T-cell (primary cell): Measurements from ENCODE around the gene POLR2A. TPM values are rescaled to one million over a fixed set of nuclear protein-coding genes. Genes with fewer than 3 reads are reported as not detected.
"Not testable (repeated sequence)": the region's sequence is repeated elsewhere in the genome, so short reads cannot be mapped to it uniquely, and the experiment has no call there.

ENCODE experiments used
- ATAC-seq, 4 experiments: fragments of 200-7000 bp in 3 of 4; fragments of 150-1000 bp in 1 of 4; cut with Tn5 transposase; replicated peaks in 1 of 4; 1 replicate in 3 of 4; 2 replicates in 1 of 4; pipeline ENCODE4 v1.10.0; 2021; ENCODE audit warnings: moderate library complexity in 3 of 4, mild to moderate bottlenecking in 2 of 4, moderate number of reproducible peaks in 1 of 4
- CTCF ChIA-PET, 2 donors: fragments of 300-600 bp; sonication (Branson Sonifier 250); formaldehyde crosslinking; loops; one replicate each; lab custom pipeline; 2022; ENCODE audit warnings: antibody characterized with exemption in 2 of 2; lab: Charles Lee
- POLR2A ChIA-PET, 2 donors: fragments of 300-600 bp; sonication (Branson Sonifier 250); formaldehyde crosslinking; loops; one replicate each; lab custom pipeline; 2022; ENCODE audit warnings: antibody characterized with exemption in 2 of 2; lab: Charles Lee
- DNase-seq, 35 experiments: peaks; one replicate each; pipeline versions ENCODE4 v3.0.0 to v3.0.0-alpha.2; 2013 to 2023
- H3K27ac ChIP-seq: one replicate; pipeline ENCODE4 v1.5.1; 2013; ENCODE audit warnings: low read length
- H3K27me3 ChIP-seq, 2 experiments: replicated peaks in 1 of 2; 1 replicate in 1 of 2; 2 replicates in 1 of 2; pipeline versions ENCODE4 v1.6.1 to v1.7.0; 2013; ENCODE audit warnings: low read length in 1 of 2, mixed read lengths in 1 of 2; ENCODE audit not compliant: control insufficient read depth in 2 of 2, insufficient read depth in 2 of 2; ENCODE audit errors: extremely low read depth in 1 of 2
- H3K36me3 ChIP-seq, 2 donors: 1 replicate in 1 of 2; 2 replicates in 1 of 2; pipeline versions ENCODE4 v1.6.1 to v1.7.0; 2013; ENCODE audit warnings: low read length in 1 of 2; ENCODE audit not compliant: control insufficient read depth in 2 of 2, insufficient read depth in 1 of 2; ENCODE audit errors: extremely low read depth in 1 of 2
- H3K4me1 ChIP-seq, 2 experiments: 1 replicate in 1 of 2; 2 replicates in 1 of 2; pipeline versions ENCODE4 v1.6.1 to v1.7.0; 2013; ENCODE audit warnings: low read length in 2 of 2, mixed read lengths in 1 of 2; ENCODE audit not compliant: insufficient read depth in 2 of 2, control insufficient read depth in 1 of 2; ENCODE audit errors: extremely low read depth in 1 of 2
- H3K4me3 ChIP-seq, 2 donors: 1 replicate in 1 of 2; 2 replicates in 1 of 2; pipeline versions ENCODE4 v1.5.1 to v1.7.0; 2013; ENCODE audit warnings: mild to moderate bottlenecking in 2 of 2, low read length in 1 of 2, moderate library complexity in 1 of 2; ENCODE audit not compliant: control insufficient read depth in 1 of 2; ENCODE audit errors: extremely low read depth in 1 of 2
- H3K9me3 ChIP-seq: 2 replicates; pipeline ENCODE4 v1.7.0; 2013
- H3K27ac Mint-ChIP-seq, 2 donors: one replicate each; pipeline ENCODE4 v1.8.0; 2020 to 2021; ENCODE audit warnings: mild to moderate bottlenecking in 2 of 2, mixed read lengths in 2 of 2
- H3K27me3 Mint-ChIP-seq, 2 donors: one replicate each; pipeline ENCODE4 v1.8.0; 2021 to 2022; ENCODE audit warnings: mixed read lengths in 2 of 2
- H3K36me3 Mint-ChIP-seq: one replicate; pipeline ENCODE4 v1.8.0; 2021; ENCODE audit warnings: mixed read lengths
- H3K4me1 Mint-ChIP-seq, 3 donors: one replicate each; pipeline ENCODE4 v1.8.0; 2020 to 2022; ENCODE audit warnings: mixed read lengths in 3 of 3, mild to moderate bottlenecking in 1 of 3
- H3K4me3 Mint-ChIP-seq, 3 donors: one replicate each; pipeline ENCODE4 v1.8.0; 2020 to 2022; ENCODE audit warnings: mild to moderate bottlenecking in 3 of 3, mixed read lengths in 3 of 3, moderate library complexity in 3 of 3
- H3K9me3 Mint-ChIP-seq, 3 donors: one replicate each; pipeline ENCODE4 v1.8.0; 2020 to 2022; ENCODE audit warnings: mixed read lengths in 3 of 3
- WGBS: methylation state at CpG from one replicate; pipeline ENCODE4 v1.1.5; 2013; ENCODE audit warnings: missing lambda C conversion rate; ENCODE audit not compliant: insufficient coverage; 5-methylcytosine and 5-hydroxymethylcytosine counted together
- total RNA-seq, 35 experiments: library from RNA in 6 of 35; stranded (reverse) in 6 of 35; fragments of 120-200 nt in 1 of 35; gene quantifications; one replicate each; pipeline versions ENCODE4 v1.2.1 to v1.2.4 and lab custom pipeline; 2013 to 2026

POLR2A gene
- total RNA-seq, 5 donors from 2014 or later (not counting 1 experiment from before 2014, with no cell fraction given): 198 to 444 (median 212) TPM

GRCh38 chr17:7480089-7480384 is 4.1 kb upstream of the POLR2A start:
- H3K4me1 Mint-ChIP-seq: peaks cover 73 to 76% (median 74%) of the 10 kb centered on the region in 3 donors
- H3K36me3 ChIP-seq: peaks cover 0 to 3% of the 10 kb centered on the region in 2 donors
- DNase-seq (no peak), ATAC-seq (no peak)
- H3K27me3 Mint-ChIP-seq: no peaks in the 10 kb centered on the region
- 8% methylated on average over 4 of the region's 8 CpGs for WGBS
- H3K9me3 Mint-ChIP-seq: no peaks in the 10 kb centered on the region
- no peaks in the 10 kb centered on the region for H3K27me3 ChIP-seq
- peak overlapping the region; percentile 88 to 92 (median 90) for H3K4me3 Mint-ChIP-seq
- H3K27ac Mint-ChIP-seq: peak overlapping the region; percentile 100
- no peaks in the 10 kb centered on the region for H3K9me3 ChIP-seq
- CTCF ChIA-PET: interaction anchor here in 1 of 2 donors (0.6 to 2.1 kb wide), 4 partner anchors 36 to 78 kb away, joined by 3 to 5 read pairs (median 4); partner anchors contain the start of gene TMEM102
- no peaks in the 10 kb centered on the region for H3K36me3 Mint-ChIP-seq
- POLR2A ChIA-PET: interaction anchor here in 1 of 2 donors (0.6 kb wide), 1 partner anchor 18 kb away, joined by 4 read pairs; no protein-coding TSS in a partner anchor
- H3K4me1 ChIP-seq: peaks cover 19 to 74% of the 10 kb centered on the region in 2 experiments
- peak overlapping the region; percentile 72 to 94 for H3K4me3 ChIP-seq
- H3K27ac ChIP-seq: peak overlapping the region; percentile 90

DNA sequence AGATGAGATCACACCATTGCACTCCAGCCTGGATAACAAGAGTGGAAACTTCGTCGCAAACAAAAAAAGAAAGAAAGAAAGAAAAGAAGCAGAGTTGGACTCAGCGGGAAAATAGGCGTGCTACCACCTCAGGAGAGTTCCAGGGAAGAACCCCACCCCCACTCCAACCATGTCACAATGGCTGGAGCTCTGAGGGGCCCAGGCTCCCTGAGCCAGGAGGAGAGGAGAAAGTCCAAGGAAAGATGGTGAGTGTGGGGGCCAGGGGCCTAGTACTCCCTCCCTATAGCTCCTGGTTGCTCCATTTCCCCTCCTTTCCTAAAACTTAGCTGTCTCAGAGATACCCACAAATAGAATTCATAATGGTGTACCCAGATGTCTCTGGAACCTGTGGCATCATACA is 2.9 kb upstream of the POLR2A start, which contains the start of gene SLC35G6:
Gene SLC35G6 (plus strand): TSS at position 172 of the 400 bp plus-strand sequence. CDS start 71 bp downstream, at position 243.
- no CpG with 5 or more reads among the region's 4 CpGs for WGBS
- Mint-ChIP-seq H3K27ac (peak within 1 kb of the TSS; percentile 100), H3K4me3 (peak within 1 kb of the TSS; percentile 88 to 92 (median 90)), H3K4me1 (peaks cover 73 to 79% (median 75%) of the 10 kb centered on the region in 3 donors)
- H3K36me3 ChIP-seq, H3K27me3 ChIP-seq, H3K9me3 ChIP-seq, DNase-seq, ATAC-seq, H3K27me3 Mint-ChIP-seq, H3K9me3 Mint-ChIP-seq, H3K36me3 Mint-ChIP-seq, CTCF ChIA-PET: not testable (repeated sequence)
- H3K4me3 ChIP-seq: peak within 1 kb of the TSS; percentile 72 to 94
- POLR2A ChIA-PET: interaction anchor here in 1 of 2 donors (0.6 to 0.7 kb wide), 3 partner anchors 40 to 145 kb away, joined by 3 to 7 read pairs (median 3); partner anchors contain the start of gene ACAP1
- peak within 1 kb of the TSS; percentile 90 for H3K27ac ChIP-seq
- peaks cover 25 to 76% of the 10 kb centered on the region in 2 experiments for H3K4me1 ChIP-seq

- H3K36me3 Mint-ChIP-seq, DNase-seq, H3K36me3 ChIP-seq, H3K27me3 ChIP-seq, H3K9me3 Mint-ChIP-seq, H3K9me3 ChIP-seq, ATAC-seq, H3K4me3 ChIP-seq, CTCF ChIA-PET, H3K27me3 Mint-ChIP-seq: not testable (repeated sequence)
- H3K27ac ChIP-seq: peak overlapping the region; percentile 99
- peaks cover 73 to 79% (median 75%) of the 10 kb centered on the region in 3 donors for H3K4me1 Mint-ChIP-seq
- WGBS: 99% methylated on average over 20 of the region's 31 CpGs
- POLR2A ChIA-PET: interaction anchor here in 1 of 2 donors (0.7 kb wide), 2 partner anchors 79 to 146 kb away, joined by 3 read pairs; partner anchors contain the start of gene ACAP1
- H3K4me1 ChIP-seq: peaks cover 29 to 72% of the 10 kb centered on the region in 2 experiments
- peak overlapping the region; percentile 92 to 99 (median 98) for H3K4me3 Mint-ChIP-seq
- peak overlapping the region; percentile 100 for H3K27ac Mint-ChIP-seq
These were observed 2.1 kb upstream of the POLR2A start for GRCh38 chr17:7481842-7482741.

GRCh38 chr17:7482742-7483088 is 1.5 kb upstream of the POLR2A start:
- H3K27me3 Mint-ChIP-seq, H3K27me3 ChIP-seq, H3K36me3 Mint-ChIP-seq, H3K9me3 ChIP-seq, DNase-seq, H3K36me3 ChIP-seq, H3K9me3 Mint-ChIP-seq, ATAC-seq, CTCF ChIA-PET: not testable (repeated sequence)
- peak overlapping the region; percentile 92 to 99 (median 98) for H3K4me3 Mint-ChIP-seq
- Histone ChIP-seq H3K27ac (peak overlapping the region; percentile 99), H3K4me3 (peak overlapping the region; percentile 92 to 98), H3K4me1 (peaks cover 33 to 72% of the 10 kb centered on the region in 2 experiments)
- POLR2A ChIA-PET: interaction anchor here in 1 of 2 donors (1.0 kb wide), 1 partner anchor 11 kb away, joined by 5 read pairs; no protein-coding TSS in a partner anchor
- peak overlapping the region; percentile 100 for H3K27ac Mint-ChIP-seq
- H3K4me1 Mint-ChIP-seq: peaks cover 73 to 79% (median 75%) of the 10 kb centered on the region in 3 donors
- 79% methylated on average over 5 of the region's 6 CpGs for WGBS

GRCh38 chr17:7483255-7484066 is 705 bp upstream of the POLR2A start:
- ChIA-PET CTCF (interaction anchor here in 1 of 2 donors (0.6 kb wide), 1 partner anchor 154 kb away, joined by 3 read pairs; no protein-coding TSS in a partner anchor), POLR2A (interaction anchor here (0.6 to 3.6 kb wide), 3 partner anchors 12 to 1899 kb away, joined by 3 to 21 read pairs (median 5); partner anchors contain the start of genes NLRP1 (in 1 of the 2) and TMEM102 (in 1 of the 2))
- peaks cover 30 to 72% of the 10 kb centered on the region in 2 experiments for H3K4me1 ChIP-seq
- H3K4me3 ChIP-seq: peak overlapping the region; percentile 92 to 98
- H3K36me3 Mint-ChIP-seq: peaks cover 11% of the 10 kb centered on the region
- peaks cover 69 to 76% (median 72%) of the 10 kb centered on the region in 3 donors for H3K4me1 Mint-ChIP-seq
- H3K27ac Mint-ChIP-seq: peak overlapping the region; percentile 100
- H3K9me3 ChIP-seq: no peaks in the 10 kb centered on the region
- H3K36me3 ChIP-seq: no peaks in the 10 kb centered on the region
- H3K9me3 Mint-ChIP-seq: no peaks in the 10 kb centered on the region
- DNase-seq (peak; percentile 90 to 98 (median 95)), ATAC-seq (peak; percentile 63 to 68 (median 66))
- peak overlapping the region; percentile 99 for H3K27ac ChIP-seq
- peak overlapping the region; percentile 92 to 99 (median 98) for H3K4me3 Mint-ChIP-seq
- 0% methylated on average over 25 of the region's 38 CpGs for WGBS
- H3K27me3 Mint-ChIP-seq: no peaks in the 10 kb centered on the region
- H3K27me3 ChIP-seq: no peaks in the 10 kb centered on the region
